Measurements from ENCODE around the gene ACBD4. TPM values are rescaled to one million over a fixed set of nuclear protein-coding genes. Genes with fewer than 3 reads are reported as not detected.

The ACBD4 gene
- total and polyA plus RNA-seq, 2 of the 13 experiments (the other 11 are each of a cell fraction or from before 2014, with no cell fraction given) = 16.1 to 26.9 TPM

DNA sequence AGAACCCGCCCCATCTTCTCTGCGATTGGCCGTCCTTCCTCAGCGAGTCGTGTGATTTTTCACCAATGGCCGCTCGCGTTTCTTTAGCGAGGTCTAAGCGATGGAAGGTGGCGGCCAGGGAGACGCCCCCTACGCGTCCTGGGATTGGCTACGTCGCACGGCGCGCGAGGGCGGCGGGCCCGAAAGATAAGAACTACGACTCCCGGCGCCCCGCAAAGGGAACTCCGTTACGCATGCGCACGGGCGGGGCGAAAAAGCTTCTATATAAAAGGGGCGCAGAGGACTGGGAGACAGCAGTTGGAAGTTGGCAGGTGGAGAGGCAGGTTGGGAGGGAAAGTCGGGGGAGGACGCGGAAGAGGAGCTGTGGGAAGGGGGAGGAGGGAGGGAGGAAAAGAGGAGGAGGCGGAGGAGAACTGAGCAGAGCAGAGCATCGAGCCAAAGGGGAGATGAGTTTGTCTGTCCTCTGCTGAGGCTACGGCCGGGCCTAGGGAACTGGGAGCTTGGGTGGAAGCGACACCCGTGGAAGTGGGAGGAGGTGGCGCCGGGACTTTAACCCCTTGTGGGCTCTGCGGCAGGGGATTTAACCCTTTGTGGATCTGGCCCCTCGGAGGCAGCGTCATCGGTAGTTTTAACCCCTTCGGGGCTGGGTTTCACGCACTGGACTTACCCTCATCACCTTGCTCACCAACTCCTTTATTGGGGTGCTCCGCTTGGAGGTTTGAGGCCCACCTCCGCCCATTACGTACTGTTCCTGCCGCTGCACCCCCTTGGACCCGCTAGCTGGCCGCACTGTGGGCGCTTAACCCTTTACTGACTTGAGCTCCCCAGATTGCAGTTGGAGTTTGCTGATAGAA lies 12.9 kb downstream of the ACBD4 start, which contains the start of gene HEXIM1 (continued):
- TF ChIP-seq ATF5 (CRISPR knock-in tag; IDR thresholded peaks at IDR 0.05; ENCODE audit: low read depth) (peak; percentile 65; the same call in 1 of the 2 replicates), ZNF550 (CRISPR knock-in tag; IDR thresholded peaks at IDR 0.05; ENCODE audit: borderline replicate concordance) (peak; percentile 96; the same call in 1 of the 2 replicates), ZNF207 (IDR thresholded peaks at IDR 0.05; ENCODE audit: borderline replicate concordance) (no peak), HDAC6 (IDR thresholded peaks at IDR 0.05; ENCODE audit: low read depth, low read length) (no peak), ZNF382 (CRISPR knock-in tag; IDR thresholded peaks at IDR 0.05; ENCODE audit: borderline replicate concordance) (no peak), ARHGAP35 (CRISPR knock-in tag; IDR thresholded peaks at IDR 0.05; ENCODE audit: borderline replicate concordance) (0 out of 2 replicates have a peak, but pooled peaks have one; percentile 87), IKZF1 (IDR thresholded peaks at IDR 0.05) (no peak), NPAS2 (CRISPR knock-in tag; IDR thresholded peaks at IDR 0.05; ENCODE audit: borderline replicate concordance) (no peak), ELF1 (CRISPR knock-in tag; IDR thresholded peaks at IDR 0.05) (peak; percentile 90), SUZ12 (IDR thresholded peaks at IDR 0.05; ENCODE audit: low read depth, low read length) (peak; percentile 78), ISL2 (CRISPR knock-in tag; IDR thresholded peaks at IDR 0.05) (peak; percentile 63; the same call in 1 of the 2 replicates), RNF2 (conservative IDR thresholded peaks at IDR 0.05; ENCODE audit: low read depth) (no peak), ZFP90 (CRISPR knock-in tag; IDR thresholded peaks at IDR 0.05; ENCODE audit: borderline replicate concordance) (peak; percentile 95), ZFP91 (CRISPR knock-in tag; IDR thresholded peaks at IDR 0.05; ENCODE audit: borderline replicate concordance) (peak; percentile 58), TAF1 (CRISPR knock-in tag; IDR thresholded peaks at IDR 0.05) (peak; percentile 94), ZNF460 (CRISPR knock-in tag; IDR thresholded peaks at IDR 0.05; ENCODE audit: borderline replicate concordance) (no peak), TMF1 (CRISPR knock-in tag; IDR thresholded peaks at IDR 0.05; ENCODE audit: low read depth) (no peak; the same call in 1 of the 2 replicates)
- TF ChIP-seq, protein P1, sequence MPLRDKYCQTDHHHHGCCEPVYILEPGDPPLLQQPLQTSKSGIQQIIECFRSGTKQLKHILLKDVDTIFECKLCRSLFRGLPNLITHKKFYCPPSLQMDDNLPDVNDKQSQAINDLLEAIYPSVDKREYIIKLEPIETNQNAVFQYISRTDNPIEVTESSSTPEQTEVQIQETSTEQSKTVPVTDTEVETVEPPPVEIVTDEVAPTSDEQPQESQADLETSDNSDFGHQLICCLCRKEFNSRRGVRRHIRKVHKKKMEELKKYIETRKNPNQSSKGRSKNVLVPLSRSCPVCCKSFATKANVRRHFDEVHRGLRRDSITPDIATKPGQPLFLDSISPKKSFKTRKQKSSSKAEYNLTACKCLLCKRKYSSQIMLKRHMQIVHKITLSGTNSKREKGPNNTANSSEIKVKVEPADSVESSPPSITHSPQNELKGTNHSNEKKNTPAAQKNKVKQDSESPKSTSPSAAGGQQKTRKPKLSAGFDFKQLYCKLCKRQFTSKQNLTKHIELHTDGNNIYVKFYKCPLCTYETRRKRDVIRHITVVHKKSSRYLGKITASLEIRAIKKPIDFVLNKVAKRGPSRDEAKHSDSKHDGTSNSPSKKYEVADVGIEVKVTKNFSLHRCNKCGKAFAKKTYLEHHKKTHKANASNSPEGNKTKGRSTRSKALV (CRISPR knock-in tag; IDR thresholded peaks at IDR 0.05) = 0 out of 2 replicates have a peak, but pooled peaks have one; percentile 20
- TF ChIP-seq, protein P2, sequence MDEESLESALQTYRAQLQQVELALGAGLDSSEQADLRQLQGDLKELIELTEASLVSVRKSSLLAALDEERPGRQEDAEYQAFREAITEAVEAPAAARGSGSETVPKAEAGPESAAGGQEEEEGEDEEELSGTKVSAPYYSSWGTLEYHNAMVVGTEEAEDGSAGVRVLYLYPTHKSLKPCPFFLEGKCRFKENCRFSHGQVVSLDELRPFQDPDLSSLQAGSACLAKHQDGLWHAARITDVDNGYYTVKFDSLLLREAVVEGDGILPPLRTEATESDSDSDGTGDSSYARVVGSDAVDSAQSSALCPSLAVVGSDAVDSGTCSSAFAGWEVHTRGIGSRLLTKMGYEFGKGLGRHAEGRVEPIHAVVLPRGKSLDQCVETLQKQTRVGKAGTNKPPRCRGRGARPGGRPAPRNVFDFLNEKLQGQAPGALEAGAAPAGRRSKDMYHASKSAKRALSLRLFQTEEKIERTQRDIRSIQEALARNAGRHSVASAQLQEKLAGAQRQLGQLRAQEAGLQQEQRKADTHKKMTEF (CRISPR knock-in tag; IDR thresholded peaks at IDR 0.05) = peak; percentile 72
- TF ChIP-seq, protein P3, sequence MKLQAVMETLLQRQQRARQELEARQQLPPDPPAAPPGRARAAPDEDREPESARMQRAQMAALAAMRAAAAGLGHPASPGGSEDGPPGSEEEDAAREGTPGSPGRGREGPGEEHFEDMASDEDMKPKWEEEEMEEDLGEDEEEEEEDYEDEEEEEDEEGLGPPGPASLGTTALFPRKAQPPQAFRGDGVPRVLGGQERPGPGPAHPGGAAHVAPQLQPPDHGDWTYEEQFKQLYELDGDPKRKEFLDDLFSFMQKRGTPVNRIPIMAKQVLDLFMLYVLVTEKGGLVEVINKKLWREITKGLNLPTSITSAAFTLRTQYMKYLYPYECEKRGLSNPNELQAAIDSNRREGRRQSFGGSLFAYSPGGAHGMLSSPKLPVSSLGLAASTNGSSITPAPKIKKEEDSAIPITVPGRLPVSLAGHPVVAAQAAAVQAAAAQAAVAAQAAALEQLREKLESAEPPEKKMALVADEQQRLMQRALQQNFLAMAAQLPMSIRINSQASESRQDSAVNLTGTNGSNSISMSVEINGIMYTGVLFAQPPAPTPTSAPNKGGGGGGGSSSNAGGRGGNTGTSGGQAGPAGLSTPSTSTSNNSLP (IDR thresholded peaks at IDR 0.05; ENCODE audit: low read depth, low read length) = peak; percentile 26; the same call in 1 of the 2 replicates
